Putamen (tissue), 1 donor: ENCODE measurements around the gene LSG1.
A peak's percentile ranks its signal among the peaks of the same experiment; 100 is the strongest.
"Not testable (repeated sequence)": the region's sequence is repeated elsewhere in the genome, so short reads cannot be mapped to it uniquely, and the experiment has no call there.

Experiments
- DNase-seq: peaks from one replicate; pipeline ENCODE4 v3.0.0-alpha.2; 2016; ENCODE audit warnings: low spot score

Gene LSG1

GRCh38 chr3:194617143-194617671, 54.8 kb downstream of the LSG1 start:
- DNase-seq: no peak

GRCh38 chr3:194615226-194615625, 56.8 kb downstream of the LSG1 start:
- DNase-seq: no peak

GRCh38 chr3:194612221-194612620, 59.8 kb downstream of the LSG1 start:
- no peak for DNase-seq

- no peak for DNase-seq
Observed at GRCh38 chr3:194610689-194611088, 61.3 kb downstream of the LSG1 start.

GRCh38 chr3:194609601-194610000, 62.4 kb downstream of the LSG1 start:
- DNase-seq: no peak

GRCh38 chr3:194608981-194609380, 63.0 kb downstream of the LSG1 start:
- no peak for DNase-seq

GRCh38 chr3:194607592-194608389, 64.2 kb downstream of the LSG1 start:
- no peak for DNase-seq

GRCh38 chr3:194606941-194607340, 65.0 kb downstream of the LSG1 start:
- no peak for DNase-seq

- no peak for DNase-seq
Observed at GRCh38 chr3:194606163-194606562, 65.8 kb downstream of the LSG1 start.

- not testable (repeated sequence) for DNase-seq
Observed at GRCh38 chr3:194605314-194605713, 66.7 kb downstream of the LSG1 start.

- DNase-seq: no peak
Observed at GRCh38 chr3:194604837-194605236, 67.2 kb downstream of the LSG1 start.

GRCh38 chr3:194604126-194604525, 67.9 kb downstream of the LSG1 start:
- DNase-seq: no peak

GRCh38 chr3:194602669-194603171, 69.3 kb downstream of the LSG1 start:
- DNase-seq: no peak

GRCh38 chr3:194598771-194599557, 73.0 kb downstream of the LSG1 start:
- DNase-seq: no peak

- DNase-seq: peak; percentile 62
Observed at GRCh38 chr3:194596906-194597305, 75.1 kb downstream of the LSG1 start.

- DNase-seq: no peak
Observed at GRCh38 chr3:194592798-194593752, 78.9 kb downstream of the LSG1 start.
